ENCODE measurements around the gene CD38.

Gene CD38

GRCh38 chr4:15870079-15870478 is 92.0 kb downstream of the CD38 start:
- DNase-seq = no peak

- DNase-seq = no peak
Measured at GRCh38 chr4:15870921-15871664, 93.0 kb downstream of the CD38 start.

DNA sequence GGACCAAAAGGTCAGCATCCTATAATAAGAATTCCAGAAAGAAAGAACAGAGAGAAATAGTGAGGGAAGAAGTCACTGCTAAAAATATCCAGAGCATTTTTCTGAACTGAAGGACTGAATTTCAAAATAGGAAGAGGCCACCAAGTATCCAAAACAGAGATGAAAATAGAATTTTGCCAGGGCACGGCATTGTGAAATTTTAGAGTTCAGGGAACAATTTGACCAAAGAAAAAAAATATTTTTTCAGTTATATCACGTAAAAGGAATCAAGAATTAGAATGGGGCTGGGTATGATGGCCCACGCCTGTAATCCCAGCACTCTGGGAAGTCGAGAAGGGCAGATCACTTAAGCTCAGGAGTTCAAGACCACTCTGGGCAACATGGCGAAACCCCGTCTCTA is 95.0 kb downstream of the CD38 start:
- no peak for DNase-seq

DNA sequence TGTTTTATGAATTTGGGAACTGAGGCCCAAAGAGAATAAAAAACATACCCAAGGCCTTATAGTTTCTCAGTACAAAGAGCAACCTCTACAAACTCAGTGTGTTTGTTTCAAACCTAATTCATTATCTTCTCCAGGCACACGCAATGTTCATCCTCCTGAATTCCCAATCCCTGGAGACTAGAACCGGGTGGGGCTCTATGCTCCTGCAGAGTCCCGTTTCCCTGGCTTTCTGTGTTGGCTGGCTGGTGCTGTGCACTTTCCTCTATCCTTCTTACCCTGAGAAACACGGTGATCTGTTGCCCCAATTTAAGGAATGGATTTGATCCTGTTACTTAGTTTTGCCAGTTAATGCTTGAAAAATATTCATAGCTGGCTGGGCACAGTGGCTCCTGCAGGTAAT is 96.5 kb downstream of the CD38 start:
- no peak for DNase-seq

DNA sequence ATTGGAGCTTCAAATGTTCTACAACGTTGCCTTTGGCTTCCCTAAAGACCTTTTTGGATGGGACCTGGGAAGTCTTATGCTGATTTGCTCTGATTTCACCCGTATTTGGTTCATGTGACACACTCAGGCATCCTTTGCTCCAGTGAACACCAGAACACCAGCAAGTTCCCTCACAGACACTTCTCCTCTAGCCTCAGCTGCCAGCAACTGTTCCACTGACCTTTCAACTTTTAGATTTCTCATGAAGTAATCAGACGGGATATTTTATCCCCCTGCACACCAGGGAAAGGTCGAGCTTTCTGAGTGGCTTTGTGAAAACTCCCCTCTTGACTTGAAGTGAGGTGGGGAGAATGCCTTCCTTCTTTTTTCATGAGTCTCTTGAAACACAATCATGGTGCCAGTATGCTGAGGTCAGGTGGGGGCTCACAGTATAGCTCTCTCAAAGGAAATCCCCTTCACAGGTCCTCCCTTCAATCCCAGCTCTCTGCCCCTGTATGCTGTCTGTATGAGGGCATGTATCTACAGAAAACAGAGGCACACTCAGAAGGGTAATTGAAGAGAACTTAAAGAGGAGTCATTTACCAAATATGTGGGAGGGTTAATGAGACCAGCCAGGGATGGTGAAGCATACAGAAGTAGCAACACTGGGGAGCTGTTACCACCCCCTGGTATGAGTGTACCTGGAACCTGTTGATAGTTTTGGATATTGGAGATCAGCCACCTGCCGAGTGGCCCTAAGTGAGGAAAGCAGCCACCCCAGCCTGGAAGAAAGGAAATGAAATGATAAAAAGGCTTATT is 97.7 kb downstream of the CD38 start:
- no peak for DNase-seq

- no peak for DNase-seq
Measured at GRCh38 chr4:15878011-15878410, 99.9 kb downstream of the CD38 start.

- no peak for DNase-seq
Measured at GRCh38 chr4:15881820-15882219, 103.7 kb downstream of the CD38 start.

DNA sequence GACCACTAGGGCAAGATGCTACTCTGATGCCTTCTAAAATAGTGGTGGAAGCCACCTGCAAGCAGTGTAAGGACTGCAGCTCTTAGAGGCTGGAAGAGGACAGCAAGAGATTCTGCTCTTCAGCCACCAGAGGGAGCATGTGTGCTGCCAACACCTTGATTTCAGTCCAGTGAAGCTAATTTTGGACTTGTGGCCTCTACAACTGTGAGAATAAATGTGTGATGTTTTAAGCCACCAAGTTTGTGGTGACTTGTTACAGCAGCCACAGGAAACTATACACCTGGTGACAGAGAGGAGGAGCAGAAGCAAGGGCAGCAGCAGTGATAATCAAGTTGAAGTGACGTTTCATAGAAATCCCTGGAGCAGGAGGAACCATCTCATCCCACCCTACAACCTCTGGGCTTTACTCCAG is 104.6 kb downstream of the CD38 start:
- DNase-seq = no peak

GRCh38 chr4:15883610-15884243 is 105.6 kb downstream of the CD38 start:
- no peak for DNase-seq

DNA sequence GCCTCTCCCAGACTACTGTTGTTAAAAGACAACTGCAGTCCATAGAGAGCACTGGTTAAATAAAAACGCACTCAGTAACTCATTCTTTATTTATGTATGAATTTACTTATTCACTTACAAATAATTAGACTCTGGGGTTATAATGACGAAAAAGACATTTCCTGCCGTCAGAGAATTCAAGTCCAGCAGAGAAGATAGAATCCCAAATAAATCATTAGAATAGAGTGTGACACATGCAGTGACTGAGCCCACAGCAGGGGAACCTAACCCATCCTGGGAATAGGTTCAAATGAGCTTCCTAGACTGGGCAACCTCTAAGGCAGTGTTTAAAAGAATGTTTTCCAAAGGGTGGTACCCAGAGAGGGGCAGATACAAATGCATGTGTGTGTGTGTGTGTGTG is 106.5 kb downstream of the CD38 start:
- DNase-seq = no peak

DNA sequence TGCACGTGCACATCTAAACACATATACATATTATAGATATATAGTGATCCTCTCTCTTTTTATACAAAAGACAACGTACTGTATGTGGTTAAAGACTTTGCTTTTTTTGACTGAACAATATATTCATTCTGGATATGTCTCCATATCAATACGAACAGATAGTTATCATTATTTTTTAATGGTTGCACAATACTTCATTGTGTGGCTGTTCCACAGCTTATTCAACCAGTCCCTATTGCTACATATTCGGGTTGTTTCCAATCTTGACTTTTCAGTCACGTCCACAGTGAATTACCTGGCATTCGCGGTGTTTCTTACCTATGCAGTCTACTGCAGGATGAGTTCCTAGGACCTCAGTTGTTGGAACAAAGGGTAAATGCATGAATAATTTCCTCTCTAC is 107.3 kb downstream of the CD38 start:
- no peak for DNase-seq

GRCh38 chr4:15888515-15888914 is 110.4 kb downstream of the CD38 start:
- DNase-seq = no peak

DNA sequence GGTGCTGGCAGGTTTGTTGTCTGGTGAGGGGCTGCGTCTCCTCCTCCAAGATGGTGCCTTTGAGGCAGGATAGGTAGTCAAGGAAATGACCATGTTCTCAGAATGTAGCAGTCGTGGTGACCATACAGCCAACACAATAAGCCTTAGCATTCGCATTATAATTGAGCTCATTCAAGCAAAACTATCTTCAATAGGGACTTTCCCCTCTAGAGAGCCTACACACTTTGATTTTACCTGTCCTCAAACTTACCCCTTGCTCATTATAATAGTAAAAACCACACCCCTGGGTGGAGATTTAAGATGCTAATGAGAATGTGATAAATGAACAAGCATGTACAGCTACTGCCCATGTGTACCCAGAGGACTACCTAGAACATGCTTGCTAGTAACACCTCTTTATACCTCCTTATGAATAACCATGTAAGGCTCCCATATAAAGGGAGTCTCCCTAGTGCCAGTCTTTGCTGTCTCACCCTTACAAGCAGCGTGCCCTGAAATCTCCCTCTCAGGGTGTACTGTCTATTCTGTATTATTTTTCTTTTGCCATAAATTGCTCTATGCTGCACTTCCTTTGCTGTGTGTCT is 112.2 kb downstream of the CD38 start:
- no peak for DNase-seq

DNA sequence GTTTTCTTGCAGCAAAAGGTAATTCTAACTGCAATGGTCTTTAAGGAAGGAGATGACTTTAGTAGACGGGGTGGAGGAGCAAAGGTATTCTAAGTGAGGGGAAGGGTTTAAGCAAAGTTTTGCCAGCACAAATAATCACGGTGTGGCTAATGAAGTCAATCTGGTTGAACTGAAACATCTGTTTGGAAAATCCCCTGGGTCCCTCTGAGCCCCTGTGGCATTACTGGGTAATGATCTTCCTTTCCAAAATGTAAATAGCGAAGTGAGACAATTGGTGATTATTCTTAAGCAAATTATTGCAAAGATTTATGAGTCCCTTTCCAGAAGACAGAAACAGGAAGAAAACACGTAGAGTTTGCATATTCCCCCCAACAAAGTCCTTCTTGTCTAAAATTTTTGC is 113.2 kb downstream of the CD38 start:
- DNase-seq = no peak

GRCh38 chr4:15893962-15894361 is 115.8 kb downstream of the CD38 start:
- no peak for DNase-seq

DNA sequence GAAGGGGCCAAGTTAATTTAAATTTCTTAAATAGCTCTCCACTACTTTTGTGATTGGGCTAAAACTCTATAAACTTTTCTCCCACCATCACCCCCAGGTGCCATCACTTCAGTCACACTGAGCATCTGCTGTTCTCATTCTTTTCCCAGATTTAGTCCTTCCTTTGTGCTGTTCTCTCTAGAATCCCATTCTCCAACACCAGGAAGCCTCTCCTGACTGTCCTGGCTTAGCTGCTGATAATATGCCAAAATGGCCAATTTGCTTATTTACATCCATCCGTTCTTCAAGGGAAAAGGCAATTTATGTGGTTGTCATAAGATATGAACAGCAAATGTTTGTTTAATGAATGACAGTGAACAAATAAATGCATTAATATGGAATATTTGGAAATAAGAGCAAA is 116.3 kb downstream of the CD38 start:
- DNase-seq = no peak

DNA sequence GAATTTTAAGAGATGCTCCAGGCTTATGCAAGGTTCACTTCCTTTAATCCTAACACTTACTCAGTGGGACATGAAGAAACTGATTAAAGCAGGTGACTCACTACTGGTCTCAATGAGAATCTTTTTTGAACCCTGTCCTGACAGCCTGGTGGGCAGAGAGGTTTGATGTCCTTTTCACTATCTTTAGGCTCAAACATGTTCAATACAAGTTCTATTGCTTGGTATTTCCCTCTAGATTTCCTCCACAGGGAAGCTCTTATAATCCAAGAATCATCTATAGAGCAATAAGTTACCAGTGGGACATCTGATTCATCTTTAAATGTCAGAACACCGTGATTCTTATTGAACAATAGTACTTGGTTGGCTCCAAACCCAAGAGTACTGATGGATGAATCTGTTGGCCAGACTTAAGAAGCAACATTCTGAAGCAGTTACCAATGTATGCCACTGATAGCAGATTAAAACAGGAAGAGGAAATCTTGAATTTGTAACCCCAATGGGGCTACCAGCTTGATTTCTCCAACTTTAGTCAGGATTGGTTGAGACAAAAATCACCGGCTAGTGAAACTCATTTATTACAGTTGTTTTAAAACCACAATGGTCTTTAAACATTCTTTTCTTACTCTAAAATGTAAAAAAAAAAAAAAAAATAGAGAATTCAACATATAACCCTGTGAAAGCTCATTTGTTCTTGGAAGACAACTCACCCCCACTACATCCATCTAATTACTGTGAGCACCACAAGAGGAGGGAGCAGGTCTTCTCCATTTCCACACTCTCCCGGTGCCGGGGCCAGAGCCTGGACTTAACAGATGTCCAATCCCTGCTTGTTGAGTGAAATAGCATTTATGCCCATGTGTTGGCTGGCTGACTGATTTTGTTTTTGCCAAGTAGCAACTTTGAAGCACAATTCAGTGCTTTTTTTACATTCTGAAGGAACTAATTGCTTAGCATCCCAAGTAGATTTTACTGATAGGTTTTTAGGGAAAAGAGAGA is 117.1 kb downstream of the CD38 start:
- no peak for DNase-seq

GRCh38 chr4:15897577-15897976 is 119.4 kb downstream of the CD38 start:
- no peak for DNase-seq

DNA sequence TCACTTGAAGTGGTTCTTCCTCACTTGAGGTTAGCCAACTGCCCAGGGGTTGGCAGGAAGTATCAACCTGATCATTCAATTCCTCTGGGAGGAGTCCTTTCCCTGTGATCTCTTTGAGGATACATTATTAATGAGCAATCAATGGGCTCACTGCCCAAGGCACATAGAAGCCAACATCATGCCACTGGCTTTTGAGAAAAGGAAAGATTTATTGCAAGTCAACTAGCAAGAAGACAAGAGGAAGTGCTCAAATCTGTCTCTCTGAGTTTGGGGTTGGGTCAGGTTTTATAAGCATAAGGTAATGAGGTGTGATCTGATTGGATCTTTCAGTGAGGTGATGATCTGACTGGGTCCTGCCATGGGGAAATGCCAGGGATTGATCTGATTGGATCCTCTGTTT is 120.8 kb downstream of the CD38 start:
- DNase-seq = no peak

DNA sequence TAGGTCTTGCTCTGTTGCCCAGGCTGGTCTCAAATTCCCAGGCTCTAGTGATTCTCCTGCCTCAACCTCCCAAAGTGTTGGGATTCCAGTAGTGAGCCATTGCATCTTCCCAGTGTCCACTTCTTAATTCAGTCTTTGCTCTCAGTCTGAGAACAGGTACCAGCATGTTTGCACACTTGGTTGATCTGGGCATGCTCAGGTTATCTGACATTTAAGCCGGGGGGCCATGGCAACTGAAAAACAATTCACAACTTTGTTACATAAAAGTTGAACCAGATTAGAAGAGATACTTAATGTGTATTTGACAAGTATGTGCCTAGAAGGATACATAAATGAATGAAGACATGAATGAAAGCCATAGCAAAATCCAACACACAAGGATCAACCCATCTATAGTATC is 121.4 kb downstream of the CD38 start:
- DNase-seq = no peak

GRCh38 chr4:15901007-15901406 is 122.9 kb downstream of the CD38 start:
- DNase-seq = no peak

DNA sequence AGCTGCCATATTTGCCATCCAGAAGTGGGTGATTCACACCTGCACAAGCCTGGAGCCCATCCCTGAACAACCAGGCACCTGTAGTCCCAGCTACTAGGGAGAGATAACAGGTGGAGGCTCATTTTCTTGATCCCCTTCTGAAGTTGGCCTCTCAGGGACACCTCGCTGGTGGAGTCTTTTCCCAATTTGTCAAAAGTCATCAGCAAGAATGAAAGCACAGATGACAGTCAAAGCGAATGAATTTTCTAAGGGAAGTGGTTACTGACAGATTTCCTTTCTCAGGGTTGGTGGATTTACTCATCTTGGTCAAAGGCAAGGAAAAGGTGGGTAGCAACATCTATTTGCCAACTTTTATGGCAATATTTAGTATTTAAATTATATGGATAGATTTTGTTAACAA is 123.9 kb downstream of the CD38 start:
- DNase-seq = no peak

Measured in cerebellar nuclear complex (tissue), 1 donor.